ENCODE measurements around the gene CAPN2. TPM values are rescaled to one million over a fixed set of nuclear protein-coding genes. Genes with fewer than 3 reads are reported as not detected.
A peak's percentile ranks its signal among the peaks of the same experiment; 100 is the strongest.

CAPN2 gene
- total and polyA plus RNA-seq, 10 donors: 20.5 to 106 (median 82.0) TPM

GRCh38 chr1:223703668-223704013 is 8.7 kb upstream of the CAPN2 start:
- TF ChIP-seq POLR2AphosphoS5 (IDR thresholded peaks at IDR 0.05) (no peak), POLR2A (IDR thresholded peaks at IDR 0.05) (no peak), CTCF (IDR thresholded peaks at IDR 0.05 in 8 of 11, conservative IDR thresholded peaks at IDR 0.05 in 3 of 11) (no peak)
- intact Hi-C loops (cut with DNase I; ENCODE audit: low total_unique reads): no loop called here
- no peaks in the 10 kb centered on the region for H3K27me3 ChIP-seq (replicated peaks in 1 of 7)
- WGBS, 5 donors: 59 to 82% (median 75%) methylated on average over 1 of the region's 1 CpG
- DNase-seq: no peak
- H3K4me1 ChIP-seq: peaks cover 4 to 46% (median 19%) of the 10 kb centered on the region in 6 donors
- H3K9me3 ChIP-seq: no peaks in the 10 kb centered on the region
- no peak overlapping the region for H3K4me3 ChIP-seq
- H3K36me3 ChIP-seq: no peaks in the 10 kb centered on the region
- H3K27ac ChIP-seq: no peak overlapping the region

- DNase-seq: no peak
- H3K36me3 ChIP-seq: no peaks in the 10 kb centered on the region
- H3K9me3 ChIP-seq: no peaks in the 10 kb centered on the region
- H3K27ac ChIP-seq: peak overlapping the region in 5 of 8 donors; percentile 29 to 68 (median 43)
- H3K4me3 ChIP-seq: no peak overlapping the region
- intact Hi-C loops (cut with DNase I; ENCODE audit: low total_unique reads): no loop called here
- peaks cover 4 to 52% (median 21%) of the 10 kb centered on the region in 6 donors for H3K4me1 ChIP-seq
- 38 to 53% (median 39%) methylated on average over 8 of the region's 8 CpGs for WGBS, 5 donors
- no peak for TF ChIP-seq CTCF (IDR thresholded peaks at IDR 0.05 in 8 of 11, conservative IDR thresholded peaks at IDR 0.05 in 3 of 11)
- TF ChIP-seq POLR2AphosphoS5 (IDR thresholded peaks at IDR 0.05): no peak
- TF ChIP-seq POLR2A (IDR thresholded peaks at IDR 0.05): no peak
- no peaks in the 10 kb centered on the region for H3K27me3 ChIP-seq (replicated peaks in 1 of 7)
These were observed 7.1 kb upstream of the CAPN2 start for GRCh38 chr1:223704921-223705878.

- peak overlapping the region in 7 of 8 donors; percentile 4 to 68 (median 59) for H3K27ac ChIP-seq
- H3K36me3 ChIP-seq: no peaks in the 10 kb centered on the region
- no peak for TF ChIP-seq CTCF (IDR thresholded peaks at IDR 0.05 in 8 of 11, conservative IDR thresholded peaks at IDR 0.05 in 3 of 11)
- TF ChIP-seq POLR2AphosphoS5 (IDR thresholded peaks at IDR 0.05): no peak
- no peak for TF ChIP-seq POLR2A (IDR thresholded peaks at IDR 0.05)
- H3K9me3 ChIP-seq: no peaks in the 10 kb centered on the region
- H3K4me3 ChIP-seq: no peak overlapping the region
- H3K27me3 ChIP-seq (replicated peaks in 1 of 7): no peaks in the 10 kb centered on the region
- DNase-seq: no peak
- 77 to 88% (median 80%) methylated on average over 12 of the region's 12 CpGs for WGBS, 5 donors
- intact Hi-C loops (cut with DNase I; ENCODE audit: low total_unique reads): no loop called here
- peaks cover 4 to 53% (median 22%) of the 10 kb centered on the region in 6 donors for H3K4me1 ChIP-seq
These were observed 6.0 kb upstream of the CAPN2 start for GRCh38 chr1:223706077-223706973.

All from spleen (tissue), 11 donors.